Stimulated activated CD4-positive, alpha-beta T cell treated with anti-CD3 and anti-CD28 coated beads, Interleukin-1b, Interleukin-23, amount 100 ng/mL, for 24 hours (primary cell): ENCODE data around the gene EP400.
A peak's percentile ranks its signal among the peaks of the same experiment; 100 is the strongest.
"Not testable (repeated sequence)": the region's sequence is repeated elsewhere in the genome, so short reads cannot be mapped to it uniquely, and the experiment has no call there.

Experiments used
- DNase-seq, 4 experiments: peaks; one replicate each; pipeline ENCODE4 v3.0.0-alpha.2; 2020; ENCODE audit warnings: low read depth in 4 of 4, low spot score in 1 of 4

Gene EP400

GRCh38 chr12:131928080-131928710, 21.5 kb upstream of the EP400 start:
- peak in 1 of 4 experiments; percentile 29 for DNase-seq

DNA sequence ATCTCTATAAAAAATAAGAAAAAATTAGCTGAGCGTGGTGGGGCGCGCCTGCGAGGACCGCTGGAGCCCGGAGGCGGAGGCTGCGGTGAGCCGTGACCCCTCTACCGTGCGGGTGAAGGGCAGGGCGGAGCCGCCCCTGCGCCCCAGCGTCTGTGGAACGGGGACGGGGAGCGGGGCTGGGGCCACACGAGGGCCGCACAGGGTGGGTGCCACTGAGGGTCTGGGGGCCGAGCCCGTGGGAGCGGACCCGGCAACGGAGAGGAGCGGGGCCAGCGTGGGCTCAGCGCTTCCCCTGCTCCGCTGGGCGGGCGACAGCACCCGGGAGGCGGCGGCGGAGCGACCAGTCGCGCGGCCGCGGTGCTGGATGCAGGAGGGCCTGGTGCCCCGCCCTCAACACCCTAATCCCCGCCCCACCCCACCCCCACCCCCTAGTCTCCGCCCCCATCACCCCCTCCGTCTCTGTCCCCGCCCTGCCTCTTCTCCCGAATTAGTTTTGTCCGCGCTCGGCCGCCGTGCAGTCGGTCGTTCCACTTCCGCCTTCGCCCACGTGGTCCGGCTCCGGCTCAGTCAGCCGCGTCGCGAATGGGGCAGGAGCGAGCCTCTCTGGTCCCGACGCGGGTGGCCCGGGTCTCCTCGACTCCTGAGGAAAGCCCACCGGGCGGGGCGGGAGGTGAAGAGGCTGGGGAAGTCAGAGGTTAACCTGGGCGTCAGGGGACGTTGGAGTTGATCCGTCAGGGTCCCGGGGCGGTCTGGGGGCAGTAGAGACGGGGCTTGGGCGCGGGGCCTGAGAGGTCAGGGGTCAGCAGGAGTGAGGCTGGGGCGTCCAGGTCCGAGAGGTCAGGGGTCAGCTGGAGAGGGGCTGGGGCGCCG, 20.8 kb upstream of the EP400 start, which contains the start of gene PUS1:
Gene PUS1 (plus strand): TSS at position 566 of the 870 bp plus-strand sequence. CDS start 447 bp downstream, outside the sequence.
- DNase-seq = peak; percentile 78 to 88 (median 82)

DNA sequence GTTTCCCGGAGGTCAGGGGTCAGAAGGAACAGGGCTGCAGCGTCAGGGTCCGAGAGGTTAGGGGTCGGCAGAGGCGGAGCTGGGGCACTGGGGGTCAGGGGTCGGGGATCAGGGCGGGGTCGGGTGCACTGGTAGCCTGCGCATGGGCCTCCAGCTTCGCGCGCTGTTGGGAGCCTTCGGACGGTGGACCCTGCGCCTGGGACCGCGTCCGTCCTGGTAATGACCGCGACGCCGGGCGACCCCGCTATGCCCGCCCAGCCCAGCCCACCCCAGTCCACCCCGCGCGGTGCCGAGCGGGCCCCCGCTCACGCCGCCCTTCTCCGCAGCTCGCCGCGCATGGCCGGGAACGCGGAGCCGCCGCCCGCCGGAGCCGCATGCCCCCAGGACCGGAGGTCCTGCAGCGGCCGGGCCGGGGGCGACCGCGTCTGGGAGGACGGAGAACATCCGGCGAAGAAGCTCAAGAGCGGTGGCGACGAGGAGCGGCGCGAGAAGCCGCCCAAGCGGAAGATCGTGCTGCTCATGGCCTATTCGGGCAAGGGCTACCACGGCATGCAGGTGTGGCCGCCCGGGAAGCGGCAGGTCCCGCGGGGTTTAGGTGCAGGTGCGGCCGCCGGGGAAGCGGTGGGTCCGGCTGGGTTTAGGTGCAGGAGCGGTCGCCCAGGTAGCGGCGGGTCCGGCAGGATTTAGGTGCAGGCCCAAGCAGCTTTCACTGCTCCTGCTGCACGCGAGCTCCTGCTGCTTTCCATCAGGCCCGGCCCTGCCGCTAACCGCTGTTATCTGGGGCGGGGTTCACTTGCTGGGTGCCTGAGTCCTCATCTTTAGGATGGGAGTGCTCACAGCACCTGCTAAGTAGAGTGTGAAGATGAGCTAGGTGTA, 19.9 kb upstream of the EP400 start:
- no peak for DNase-seq

DNA sequence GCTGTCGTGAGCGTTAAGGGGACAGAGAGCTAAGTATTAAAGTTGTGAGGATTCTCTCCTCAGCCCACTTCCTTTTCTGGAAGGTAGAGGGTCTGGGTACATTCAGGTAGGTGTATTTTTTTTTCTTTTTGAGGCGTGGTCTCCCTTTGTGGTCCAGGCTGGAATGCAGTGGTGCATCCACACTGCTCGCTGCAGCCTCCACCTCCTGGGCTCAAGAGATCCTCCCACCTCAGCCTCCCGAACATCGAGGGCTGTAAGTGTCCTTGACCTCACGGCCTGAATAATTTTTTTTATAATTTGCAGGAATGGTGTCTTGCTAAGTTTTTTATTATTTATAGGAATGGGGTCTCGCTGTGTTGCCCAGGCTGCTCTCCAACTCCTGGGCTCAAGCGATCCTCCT, 19.2 kb upstream of the EP400 start:
- no peak for DNase-seq

GRCh38 chr12:131933387-131933786, 16.4 kb upstream of the EP400 start:
- DNase-seq = no peak

- DNase-seq = no peak
Observed at GRCh38 chr12:131934535-131934934, 15.2 kb upstream of the EP400 start.

DNA sequence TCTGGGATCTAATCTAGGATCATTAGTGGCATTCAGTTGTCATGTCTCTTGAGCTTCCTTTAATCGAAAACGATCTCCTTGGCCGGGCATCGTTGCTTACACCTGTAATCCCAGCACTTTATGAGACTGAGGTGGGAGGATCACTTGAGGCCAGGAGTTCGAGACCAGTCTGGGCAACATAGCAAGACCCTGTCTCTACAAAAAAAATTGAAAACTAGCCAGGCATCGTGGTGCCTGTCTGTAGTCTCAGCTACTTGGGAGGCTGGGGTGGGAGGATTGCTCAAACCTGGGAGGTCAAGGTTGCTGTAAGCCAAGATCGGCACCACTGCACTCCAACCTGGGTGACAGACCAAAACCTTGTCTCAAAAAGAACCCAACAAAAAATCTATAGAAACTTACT, 11.7 kb upstream of the EP400 start:
- no peak for DNase-seq

DNA sequence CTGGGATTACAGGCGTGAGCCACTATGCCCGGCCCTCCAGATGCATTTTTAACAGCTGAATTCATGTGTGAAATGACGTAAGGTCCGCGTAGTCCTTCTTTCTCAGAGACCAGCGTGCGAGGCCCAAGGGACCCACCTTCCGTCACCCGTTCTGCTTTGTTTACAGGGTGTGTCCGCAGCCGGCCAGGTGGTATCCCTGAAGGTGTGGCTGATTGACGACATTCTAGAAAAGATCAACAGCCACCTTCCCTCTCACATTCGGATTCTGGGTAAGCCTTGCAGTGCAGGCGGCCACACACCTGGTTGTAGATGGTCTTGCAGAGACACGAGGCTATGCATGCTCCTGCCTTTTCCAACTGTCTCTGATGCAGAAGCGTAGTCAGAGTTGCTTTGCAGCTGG, 10.7 kb upstream of the EP400 start:
- DNase-seq = no peak

GRCh38 chr12:131940141-131940547, 9.6 kb upstream of the EP400 start:
- DNase-seq = no peak

DNA sequence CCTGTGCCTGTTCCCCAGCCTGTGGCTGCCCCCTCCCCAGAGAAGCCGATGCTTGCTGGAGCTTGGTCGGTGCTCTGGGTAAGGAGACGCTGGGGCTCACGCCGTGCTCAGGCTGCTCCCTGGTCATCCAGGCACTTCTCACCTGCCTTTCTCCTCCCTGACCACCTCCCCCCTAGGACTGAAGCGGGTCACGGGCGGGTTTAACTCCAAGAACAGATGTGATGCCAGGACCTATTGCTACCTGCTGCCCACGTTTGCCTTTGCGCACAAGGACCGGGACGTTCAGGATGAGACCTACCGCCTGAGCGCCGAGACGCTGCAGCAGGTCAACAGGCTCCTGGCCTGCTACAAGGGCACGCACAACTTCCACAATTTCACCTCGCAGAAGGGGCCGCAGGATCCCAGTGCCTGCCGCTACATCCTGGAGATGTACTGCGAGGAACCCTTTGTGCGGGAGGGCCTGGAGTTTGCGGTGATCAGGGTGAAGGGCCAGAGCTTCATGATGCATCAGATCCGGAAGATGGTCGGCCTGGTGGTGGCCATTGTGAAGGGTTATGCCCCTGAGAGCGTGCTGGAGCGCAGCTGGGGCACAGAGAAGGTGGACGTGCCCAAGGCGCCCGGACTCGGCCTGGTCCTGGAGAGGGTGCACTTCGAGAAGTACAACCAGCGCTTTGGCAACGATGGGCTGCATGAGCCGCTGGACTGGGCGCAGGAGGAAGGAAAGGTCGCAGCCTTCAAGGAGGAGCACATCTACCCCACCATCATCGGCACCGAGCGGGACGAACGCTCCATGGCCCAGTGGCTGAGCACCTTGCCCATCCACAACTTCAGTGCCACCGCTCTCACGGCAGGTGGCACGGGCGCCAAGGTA, 8.4 kb upstream of the EP400 start:
- DNase-seq = no peak

DNA sequence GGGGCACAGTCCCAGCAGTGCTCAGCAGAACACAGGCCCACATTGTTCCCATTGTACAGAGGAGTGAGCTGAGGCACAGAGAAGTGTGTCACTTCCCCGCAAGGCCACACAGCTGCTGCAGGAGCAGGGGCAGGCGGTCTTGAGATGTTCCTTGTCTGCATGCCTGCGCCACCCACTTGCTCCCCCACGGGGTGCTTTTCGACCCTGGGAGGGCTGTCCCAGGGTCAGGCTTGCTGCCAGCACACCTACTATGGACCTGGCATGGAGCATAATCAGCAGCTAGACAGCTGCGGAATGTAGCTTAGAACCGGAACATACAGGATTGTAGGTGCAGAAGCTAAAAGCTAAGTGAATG, 7.8 kb upstream of the EP400 start:
- no peak for DNase-seq

GRCh38 chr12:131942671-131943070, 7.1 kb upstream of the EP400 start:
- DNase-seq = no peak

- DNase-seq = no peak
Observed at GRCh38 chr12:131943389-131943788, 6.4 kb upstream of the EP400 start.

DNA sequence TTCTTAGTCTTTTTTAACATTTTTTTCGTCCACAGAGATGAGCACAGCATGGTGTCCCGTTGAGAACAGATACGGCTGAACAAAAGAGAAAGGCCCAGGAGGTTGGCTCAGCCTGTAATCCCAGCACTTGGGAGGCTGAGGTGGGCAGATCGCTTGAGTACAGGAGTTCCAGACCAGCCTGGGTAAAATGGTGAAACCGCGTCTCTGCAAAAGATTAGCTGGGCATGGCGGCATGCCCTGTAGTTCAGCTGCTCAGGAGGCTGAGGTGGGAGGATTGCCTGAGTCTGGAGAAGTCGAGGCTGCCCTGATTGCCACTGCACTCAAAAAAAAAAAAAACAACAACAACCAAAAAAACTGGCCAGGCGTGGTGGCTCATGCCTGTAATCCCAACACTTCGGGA, 5.9 kb upstream of the EP400 start:
- no peak for DNase-seq

- no peak for DNase-seq
Observed at GRCh38 chr12:131944601-131945251, 5.0 kb upstream of the EP400 start.

DNA sequence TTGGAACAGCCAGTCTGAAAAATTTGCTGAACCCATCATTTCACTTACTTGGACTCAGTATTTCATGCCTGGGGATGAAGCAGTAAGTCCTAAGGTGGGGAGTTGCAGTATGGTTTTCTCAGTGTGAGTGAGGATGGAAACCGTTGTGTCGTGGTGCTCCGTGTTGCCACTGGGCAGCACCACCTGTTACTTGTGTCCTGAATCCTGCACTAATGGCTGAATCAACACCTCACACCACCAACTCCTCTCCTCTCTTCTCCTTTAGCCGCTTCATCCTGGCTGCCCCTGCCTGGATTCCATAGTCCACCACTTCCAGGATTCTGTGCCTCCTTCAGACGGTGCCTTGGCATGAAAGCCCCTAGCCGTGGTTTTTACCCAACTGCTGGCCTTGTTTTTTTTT, 3.0 kb upstream of the EP400 start:
- no peak for DNase-seq

DNA sequence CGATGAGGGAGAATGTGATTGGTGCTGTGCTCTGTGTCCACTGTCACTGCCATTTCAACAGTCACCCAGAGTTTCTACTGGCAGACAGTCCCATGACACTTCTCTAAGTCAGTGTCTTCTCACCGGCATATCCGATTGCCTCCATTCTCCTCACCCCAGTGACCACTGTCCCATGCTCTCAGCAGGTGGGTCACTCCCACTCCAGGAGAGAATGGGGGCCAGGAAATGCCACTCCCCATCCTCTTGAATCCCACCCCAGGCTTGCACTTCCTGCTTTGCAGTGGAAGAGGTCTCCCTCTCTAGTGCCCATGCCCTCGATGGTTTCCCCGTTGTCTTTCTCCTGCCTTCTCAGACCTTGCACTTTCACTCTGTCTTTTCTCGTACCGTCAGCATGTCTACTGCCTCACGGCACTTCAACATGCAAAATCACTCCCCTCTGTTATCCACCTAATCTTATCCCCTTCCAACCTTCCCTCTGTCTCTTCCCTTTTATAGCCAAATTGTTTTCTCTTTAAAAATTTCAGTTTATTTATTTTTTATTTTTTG, 2.2 kb upstream of the EP400 start:
- no peak for DNase-seq

GRCh38 chr12:131948166-131948712, 1.5 kb upstream of the EP400 start:
- no peak for DNase-seq

GRCh38 chr12:131948713-131949430, 870 bp upstream of the EP400 start:
- DNase-seq = not testable (repeated sequence)
